ENCODE results near the gene LETMD1. TPM values are rescaled to one million over a fixed set of nuclear protein-coding genes. Genes with fewer than 3 reads are reported as not detected.

Gene LETMD1
- total RNA-seq, 2 donors from 2014 or later: 56.2 to 56.6 TPM

DNA sequence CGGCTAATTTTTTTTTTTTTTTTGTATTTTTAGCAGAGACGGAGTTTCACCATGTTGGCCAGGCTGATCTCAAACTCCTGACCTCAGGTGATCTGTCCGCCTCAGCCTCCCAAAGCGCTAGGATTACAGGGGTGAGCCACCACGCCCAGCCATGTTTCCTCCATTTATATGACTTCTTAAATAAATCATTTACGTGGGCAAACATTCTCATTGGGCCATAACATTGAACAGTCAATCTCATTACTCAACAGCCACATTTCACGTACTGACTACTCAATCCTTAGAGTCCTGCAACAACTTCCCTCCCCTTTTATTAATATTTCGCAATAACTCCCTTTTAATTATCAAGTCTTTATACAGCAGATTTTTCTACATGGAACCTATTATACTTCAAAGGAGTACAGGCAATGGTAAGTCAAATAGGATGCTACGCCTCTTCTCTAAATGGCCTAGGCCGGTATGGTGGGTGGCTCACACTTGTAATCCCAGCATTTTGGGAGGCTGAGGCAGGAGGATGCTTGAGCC lies 42.6 kb downstream of the LETMD1 start:
- ATAC-seq (no peak), DNase-seq (no peak)
- Mint-ChIP-seq H3K4me1 (peaks cover 9% of the 10 kb centered on the region), H3K36me3 (ENCODE audit: low read depth) (peaks cover 3% of the 10 kb centered on the region), H3K27ac (no peak overlapping the region), H3K4me3 (no peak overlapping the region), H3K27me3 (no peaks in the 10 kb centered on the region)
- no peaks in the 10 kb centered on the region for H3K9me3 ChIP-seq (ENCODE audit: control insufficient read depth, low read length, poor library complexity, severe bottlenecking)

DNA sequence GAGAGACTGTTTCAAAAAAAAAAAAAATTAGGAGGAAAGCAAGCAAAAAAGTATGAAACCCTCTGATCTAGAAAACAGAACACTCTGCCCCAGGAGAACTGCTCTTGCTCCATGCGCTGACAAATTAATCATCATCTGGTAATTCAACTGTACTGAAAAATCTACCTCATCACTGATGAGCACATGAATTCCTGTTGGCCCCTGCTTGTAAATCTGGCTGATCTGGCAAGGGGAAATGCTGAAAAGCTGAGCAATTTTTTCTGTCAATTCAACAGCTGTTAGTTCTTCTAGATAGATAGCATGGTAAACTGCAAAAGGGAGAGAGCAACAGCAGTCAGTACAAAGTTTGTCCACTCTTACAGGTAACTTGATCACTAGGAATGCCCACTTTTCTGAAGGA lies 50.5 kb downstream of the LETMD1 start:
- H3K27ac Mint-ChIP-seq: no peak overlapping the region
- peaks cover 8% of the 10 kb centered on the region for H3K36me3 Mint-ChIP-seq (ENCODE audit: low read depth)
- DNase-seq (no peak), ATAC-seq (no peak)
- H3K9me3 ChIP-seq (ENCODE audit: control insufficient read depth, low read length, poor library complexity, severe bottlenecking): no peaks in the 10 kb centered on the region
- no peaks in the 10 kb centered on the region for H3K27me3 Mint-ChIP-seq
- H3K4me3 Mint-ChIP-seq: no peak overlapping the region
- no peaks in the 10 kb centered on the region for H3K4me1 Mint-ChIP-seq

DNA sequence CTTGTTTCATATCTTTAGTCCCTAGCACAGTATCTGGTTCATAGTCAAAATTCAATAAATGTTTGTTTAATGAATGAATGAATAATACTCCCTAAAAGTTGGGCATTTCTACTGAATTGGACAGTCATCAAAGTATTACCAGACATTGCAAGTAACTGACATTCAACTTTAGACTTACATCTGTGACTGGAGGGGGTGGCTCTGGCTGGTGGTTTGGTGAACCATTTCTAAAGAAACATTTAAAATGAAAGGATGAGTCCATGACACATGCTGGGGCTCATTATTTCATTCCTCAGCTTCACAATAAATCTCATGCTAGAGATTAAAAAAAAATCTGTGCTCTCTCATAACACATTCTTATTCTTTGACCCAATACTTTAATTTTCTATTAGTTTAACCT lies 55.9 kb downstream of the LETMD1 start:
- no peaks in the 10 kb centered on the region for H3K4me1 Mint-ChIP-seq
- peaks cover 5% of the 10 kb centered on the region for H3K36me3 Mint-ChIP-seq (ENCODE audit: low read depth)
- H3K27ac Mint-ChIP-seq: no peak overlapping the region
- DNase-seq (no peak), ATAC-seq (no peak)
- no peak overlapping the region for H3K4me3 Mint-ChIP-seq
- H3K9me3 ChIP-seq (ENCODE audit: control insufficient read depth, low read length, poor library complexity, severe bottlenecking): no peaks in the 10 kb centered on the region
- no peaks in the 10 kb centered on the region for H3K27me3 Mint-ChIP-seq

GRCh38 chr12:51108136-51108535 lies 60.0 kb downstream of the LETMD1 start:
- ATAC-seq (no peak), DNase-seq (no peak)
- no peaks in the 10 kb centered on the region for H3K27me3 Mint-ChIP-seq
- H3K4me3 Mint-ChIP-seq: no peak overlapping the region
- no peak overlapping the region for H3K27ac Mint-ChIP-seq
- H3K4me1 Mint-ChIP-seq: no peaks in the 10 kb centered on the region
- H3K9me3 ChIP-seq (ENCODE audit: control insufficient read depth, low read length, poor library complexity, severe bottlenecking): no peaks in the 10 kb centered on the region
- H3K36me3 Mint-ChIP-seq (ENCODE audit: low read depth): no peaks in the 10 kb centered on the region

Other genes starting within 250 kb of the LETMD1 start
- gene TMPRSS12, start 205.4 kb upstream of the LETMD1 start, total RNA-seq: not detected
- gene HIGD1C, start 95.8 kb upstream of the LETMD1 start, total RNA-seq: not detected
- 10 to 100 TPM; 47.6 to 51.5 TPM for gene SLC11A2, start 21.9 kb upstream of the LETMD1 start, total RNA-seq
- 10 to 100 TPM; 19.2 to 19.9 TPM for gene CSRNP2, start 35.3 kb downstream of the LETMD1 start, total RNA-seq
- 10 to 100 TPM; 15.7 to 20.5 TPM for gene TFCP2, start 124.8 kb downstream of the LETMD1 start, total RNA-seq
- 10 to 100 TPM; 22.5 to 32.8 TPM for gene POU6F1, start 169.7 kb downstream of the LETMD1 start, total RNA-seq
- 100 to 1,000 TPM; 273 to 335 TPM for gene DAZAP2, start 190.5 kb downstream of the LETMD1 start, total RNA-seq
- gene SMAGP, start 222.1 kb downstream of the LETMD1 start, total RNA-seq: 1 to 10 TPM; 1.9 to 3.4 TPM